Measurements from ENCODE around the gene LAMB3.
A peak's percentile ranks its signal among the peaks of the same experiment; 100 is the strongest.

LAMB3 gene

GRCh38 chr1:209659909-209660308 lies 7.7 kb upstream of the LAMB3 start:
- DNase-seq = no peak

- DNase-seq = no peak
Measured at GRCh38 chr1:209657918-209658317, 5.7 kb upstream of the LAMB3 start.

- no peak for DNase-seq
Measured at GRCh38 chr1:209657140-209657879, 5.1 kb upstream of the LAMB3 start.

- DNase-seq = no peak
Measured at GRCh38 chr1:209655411-209656231, 3.4 kb upstream of the LAMB3 start.

GRCh38 chr1:209653915-209654351 lies 1.7 kb upstream of the LAMB3 start:
- no peak for DNase-seq

- DNase-seq = peak; percentile 29
Measured at GRCh38 chr1:209652873-209653401, 712 bp upstream of the LAMB3 start.

- no peak for DNase-seq
Measured at GRCh38 chr1:209651138-209651587, 1.1 kb downstream of the LAMB3 start.

- DNase-seq = no peak
Measured at GRCh38 chr1:209650454-209650853, 1.8 kb downstream of the LAMB3 start.

- DNase-seq = no peak
Measured at GRCh38 chr1:209648931-209649776, 3.1 kb downstream of the LAMB3 start.

GRCh38 chr1:209648346-209648745 lies 3.9 kb downstream of the LAMB3 start:
- DNase-seq = no peak

GRCh38 chr1:209647156-209647555 lies 5.1 kb downstream of the LAMB3 start:
- no peak for DNase-seq

GRCh38 chr1:209646558-209646957 lies 5.7 kb downstream of the LAMB3 start:
- no peak for DNase-seq

- no peak for DNase-seq
Measured at GRCh38 chr1:209645574-209646452, 6.4 kb downstream of the LAMB3 start.

- no peak for DNase-seq
Measured at GRCh38 chr1:209643285-209644020, 8.8 kb downstream of the LAMB3 start.

GRCh38 chr1:209642816-209643215 lies 9.4 kb downstream of the LAMB3 start:
- no peak for DNase-seq

GRCh38 chr1:209641832-209642172 lies 10.4 kb downstream of the LAMB3 start:
- no peak for DNase-seq

GRCh38 chr1:209635850-209636249 lies 16.4 kb downstream of the LAMB3 start:
- no peak for DNase-seq

GRCh38 chr1:209634005-209634737 lies 18.1 kb downstream of the LAMB3 start:
- no peak for DNase-seq

- DNase-seq = no peak
Measured at GRCh38 chr1:209633335-209633997, 18.8 kb downstream of the LAMB3 start.
